GM21360 (cell line): ENCODE measurements around the gene ULK4.
"Not testable (repeated sequence)": the region's sequence is repeated elsewhere in the genome, so short reads cannot be mapped to it uniquely, and the experiment has no call there.

Experiments used
- ATAC-seq: cut with Tn5 transposase; IDR thresholded peaks from one replicate; pipeline ENCODE4 v1.9.1; 2021; ENCODE audit warnings: mild to moderate bottlenecking, moderate library complexity; ENCODE audit not compliant: unreplicated experiment

Gene ULK4

DNA sequence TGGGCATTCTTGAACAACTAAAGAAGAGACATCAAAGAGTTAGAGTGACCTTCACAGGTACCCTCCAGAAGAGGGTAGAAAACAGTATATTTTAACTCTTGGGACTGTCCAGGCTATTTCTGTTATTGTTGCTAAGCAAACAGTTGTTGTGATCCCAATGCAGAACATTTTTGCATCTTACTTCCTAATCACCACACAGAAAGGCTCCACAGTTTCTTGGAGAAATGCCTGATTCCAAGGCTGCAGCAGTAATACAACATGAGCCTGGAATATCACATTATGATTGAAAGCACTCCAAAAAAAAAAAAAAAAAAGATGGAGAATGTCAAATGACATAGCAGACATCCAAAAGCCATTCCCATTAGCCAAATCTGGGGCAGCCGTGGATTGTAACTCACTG, 567.0 kb downstream of the ULK4 start:
- no peak for ATAC-seq

DNA sequence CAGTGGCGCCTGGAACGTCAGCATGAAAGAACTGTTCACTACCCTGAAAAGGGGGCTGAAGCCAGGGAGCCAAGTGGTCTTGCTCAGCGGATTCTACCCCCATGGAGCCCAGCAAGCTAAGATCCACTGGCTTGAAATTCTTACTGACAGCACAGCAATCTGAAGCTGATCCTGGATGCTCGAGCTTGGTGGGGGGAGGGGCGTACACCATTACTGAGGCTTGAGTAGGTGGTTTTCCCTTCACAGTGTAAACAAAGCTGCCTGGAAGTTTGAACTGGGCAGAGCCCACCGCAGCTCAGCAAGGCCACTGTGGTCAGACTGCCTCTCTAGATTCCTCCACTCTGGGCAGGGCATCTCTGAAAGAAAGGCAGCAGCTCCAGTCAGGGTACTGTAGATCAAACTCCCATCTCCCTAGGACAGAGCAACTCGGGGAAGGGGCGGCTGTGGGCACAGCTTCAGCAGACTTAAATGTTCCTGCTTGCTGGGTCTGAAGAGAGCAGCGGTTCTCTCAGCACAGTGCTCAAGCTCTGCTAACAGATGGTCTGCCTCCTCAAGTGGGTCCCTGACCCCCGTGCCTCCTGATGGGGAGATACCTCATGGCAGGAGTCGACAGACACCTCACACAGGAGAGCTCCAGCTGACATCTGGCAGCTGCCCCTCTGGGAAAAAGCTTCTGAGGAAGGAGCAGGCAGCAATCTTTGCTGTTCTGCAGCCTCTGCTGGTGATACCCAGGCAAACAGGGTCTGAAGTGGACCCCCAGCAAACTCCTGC, 591.0 kb downstream of the ULK4 start:
- not testable (repeated sequence) for ATAC-seq

DNA sequence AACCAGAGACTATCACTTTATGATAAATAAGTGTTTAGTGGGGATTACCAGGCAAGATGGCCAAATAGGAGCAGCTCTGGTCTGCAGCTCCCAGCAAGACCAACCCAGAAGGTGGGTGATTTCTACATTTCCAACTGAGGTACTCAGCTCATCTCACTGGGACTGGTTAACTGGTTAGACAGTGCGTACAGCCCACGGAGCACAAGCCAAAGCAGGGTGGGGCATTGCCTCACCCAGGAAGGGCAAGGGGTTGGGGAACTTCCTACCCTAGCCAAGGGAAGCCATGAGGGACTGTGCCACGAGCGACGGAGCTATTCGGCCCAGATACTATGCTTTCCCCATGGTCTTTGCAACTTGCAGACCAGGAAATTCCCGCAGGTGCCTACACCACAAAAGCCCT, 591.6 kb downstream of the ULK4 start:
- no peak for ATAC-seq

DNA sequence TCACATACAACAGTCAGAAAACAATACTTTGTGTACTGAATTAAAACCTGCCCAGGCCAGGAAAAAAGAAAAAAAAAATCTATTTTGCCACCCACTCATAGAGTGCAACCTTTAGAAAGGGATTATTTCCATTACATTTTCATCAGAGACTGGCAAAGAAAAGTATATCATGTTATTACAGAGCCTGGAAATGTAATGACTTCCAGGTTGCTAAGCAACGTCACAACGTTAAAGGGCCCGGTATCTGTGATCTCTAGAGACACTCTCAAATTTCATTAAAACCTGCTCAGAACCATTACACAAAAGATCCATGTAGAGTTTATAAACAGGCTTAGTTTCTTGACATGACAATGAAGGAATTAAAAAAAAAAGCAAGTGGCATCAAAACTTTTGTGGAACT, 592.1 kb downstream of the ULK4 start:
- no peak for ATAC-seq

DNA sequence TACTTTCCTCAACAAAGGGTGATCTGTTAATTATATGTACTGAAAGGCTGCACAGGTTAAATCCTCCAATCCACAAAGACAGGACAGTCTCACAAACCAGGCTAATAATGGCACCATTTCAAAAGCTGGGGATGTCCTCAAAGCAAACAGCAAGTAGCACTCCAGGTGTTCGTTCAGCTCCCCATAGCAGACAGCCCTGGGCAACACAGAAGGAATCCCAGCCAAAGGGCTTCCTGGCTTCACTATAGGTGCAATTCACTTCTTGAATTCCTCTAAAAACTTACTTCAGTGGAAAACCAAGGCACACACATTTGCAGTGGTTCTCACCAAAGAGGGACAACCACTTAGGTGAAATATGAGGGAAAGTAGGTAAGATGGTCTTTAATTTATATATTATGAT, 595.9 kb downstream of the ULK4 start:
- ATAC-seq, result no peak

DNA sequence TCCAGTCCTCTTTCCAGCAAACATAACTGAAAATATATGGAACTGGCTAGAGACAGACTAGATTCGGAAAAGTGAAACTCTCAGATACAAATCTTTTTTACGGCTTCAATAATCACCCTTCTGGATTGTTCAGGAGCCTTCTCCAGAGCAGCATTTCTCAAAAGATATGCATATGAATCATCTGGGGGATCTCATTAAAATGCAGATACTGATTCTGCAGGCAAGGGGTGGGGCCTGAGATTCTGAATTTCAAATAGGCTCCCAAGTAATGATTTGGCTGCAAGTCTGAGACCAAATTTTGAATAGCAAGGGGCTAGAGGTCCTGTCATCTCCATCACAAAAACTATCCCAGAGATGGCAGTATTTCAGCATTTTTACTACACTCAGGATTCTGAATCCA, 597.2 kb downstream of the ULK4 start:
- no peak for ATAC-seq

DNA sequence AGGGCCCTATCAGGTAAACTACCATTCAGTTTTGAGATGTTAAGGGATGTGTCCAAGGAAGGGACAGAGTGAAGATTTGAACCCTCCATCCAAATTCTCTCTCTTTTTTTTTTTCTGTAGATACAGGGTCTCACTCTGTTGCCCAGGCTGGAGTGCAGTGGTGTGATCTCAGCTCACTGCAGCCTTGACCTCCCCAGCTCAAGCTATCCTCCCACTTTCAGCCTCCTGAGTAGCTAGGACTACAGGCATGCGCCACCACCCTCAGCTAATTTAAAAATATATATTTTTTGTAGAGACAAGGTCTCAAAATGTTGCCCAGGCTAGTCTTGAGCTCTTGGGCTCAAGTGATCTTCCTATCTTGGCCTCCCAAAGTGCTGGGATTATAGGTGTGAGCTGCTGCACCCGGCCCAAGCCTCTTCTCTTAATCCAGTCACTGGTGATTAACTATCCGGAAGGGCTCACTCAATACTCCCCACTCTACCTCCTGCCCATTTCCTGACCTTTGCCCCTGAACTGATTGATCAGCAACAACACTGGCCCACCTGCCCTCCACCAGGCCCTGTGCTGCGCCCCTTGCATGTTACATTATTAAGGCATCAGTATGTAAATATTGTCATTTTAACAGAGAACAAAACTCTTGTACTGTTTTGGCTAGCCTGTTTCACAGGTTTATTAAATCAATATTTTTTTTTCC, 597.9 kb downstream of the ULK4 start:
- no peak for ATAC-seq

DNA sequence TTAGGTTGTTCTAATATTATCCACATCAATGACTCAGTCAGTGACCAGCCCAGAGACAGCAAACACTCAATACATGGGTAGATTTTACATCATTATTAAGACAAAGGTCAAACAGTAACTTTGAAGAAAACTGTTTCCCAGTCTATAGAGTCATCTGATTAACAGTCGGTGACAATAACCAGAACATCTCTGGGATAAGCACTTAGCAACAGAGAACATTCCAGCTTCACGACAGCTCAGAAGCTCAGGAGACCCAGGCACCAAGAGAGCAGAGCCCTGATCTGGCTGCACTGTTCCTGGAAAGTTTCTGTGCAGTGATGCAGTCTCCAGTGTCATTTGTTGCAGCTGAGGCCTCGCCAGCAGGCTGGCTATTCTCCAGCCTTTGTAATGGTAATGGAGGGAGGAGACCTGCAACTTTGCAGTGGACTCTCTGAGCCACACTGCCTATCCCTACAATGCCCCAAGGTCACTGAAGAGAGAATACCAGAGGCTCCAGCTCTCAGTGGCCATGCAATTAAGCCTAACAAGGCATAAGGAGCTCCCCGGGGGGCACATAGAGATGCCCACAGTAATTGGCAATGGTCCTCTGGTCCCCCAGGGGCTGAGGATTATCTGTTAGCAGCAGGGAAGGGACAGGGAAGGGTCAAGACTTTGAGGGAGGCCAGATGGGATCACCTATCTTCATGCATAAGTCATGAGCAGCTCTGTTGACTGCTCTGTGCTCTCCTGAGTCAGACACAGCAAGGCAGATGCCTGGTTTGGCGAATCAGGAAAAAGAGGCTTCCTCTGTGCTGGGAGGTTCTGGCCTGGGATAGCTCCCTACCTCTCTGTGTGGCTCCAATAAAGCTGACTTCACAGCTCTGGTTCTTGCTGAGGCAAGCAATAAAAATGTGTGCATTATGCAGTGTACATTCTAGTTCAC, 599.0 kb downstream of the ULK4 start:
- no peak for ATAC-seq

DNA sequence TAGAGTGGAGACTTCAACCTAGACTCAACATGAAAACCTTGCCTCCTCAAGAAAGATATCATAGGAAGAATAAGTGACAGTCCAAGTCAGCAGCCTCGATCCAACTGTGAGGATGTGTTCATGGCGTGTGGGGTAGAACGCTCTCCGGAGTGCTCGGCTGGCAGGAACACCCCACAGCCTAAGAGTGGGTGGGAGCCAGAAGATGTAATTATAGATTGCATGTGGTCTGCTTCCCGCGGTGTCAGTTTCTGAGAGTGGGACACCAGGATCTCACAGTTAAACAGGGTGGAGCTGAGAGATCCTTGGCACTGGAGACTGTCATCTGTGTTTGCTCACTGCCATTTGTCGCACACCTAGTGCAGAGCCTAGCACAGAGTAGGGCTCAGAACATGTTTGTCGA, 604.6 kb downstream of the ULK4 start:
- ATAC-seq, result no peak

DNA sequence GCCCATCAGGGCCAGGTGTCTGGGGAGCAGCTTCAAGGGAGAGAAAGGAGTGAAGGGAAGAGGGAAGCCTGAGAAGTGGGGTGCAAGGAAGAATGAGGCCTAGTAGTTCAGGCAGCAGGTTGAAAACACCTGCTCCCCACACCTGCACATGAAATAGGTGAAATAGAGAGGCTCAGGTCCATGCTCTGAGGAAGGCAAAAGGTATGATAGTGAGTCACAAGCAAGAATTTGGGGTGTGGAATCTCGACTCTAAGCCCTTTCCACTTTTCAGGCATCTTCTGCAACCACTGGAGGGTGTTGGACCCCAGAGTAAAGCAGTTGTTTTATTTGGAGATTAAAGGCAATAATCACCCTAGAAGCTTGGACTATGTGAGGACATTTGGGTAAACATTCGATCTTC, 605.1 kb downstream of the ULK4 start:
- no peak for ATAC-seq

DNA sequence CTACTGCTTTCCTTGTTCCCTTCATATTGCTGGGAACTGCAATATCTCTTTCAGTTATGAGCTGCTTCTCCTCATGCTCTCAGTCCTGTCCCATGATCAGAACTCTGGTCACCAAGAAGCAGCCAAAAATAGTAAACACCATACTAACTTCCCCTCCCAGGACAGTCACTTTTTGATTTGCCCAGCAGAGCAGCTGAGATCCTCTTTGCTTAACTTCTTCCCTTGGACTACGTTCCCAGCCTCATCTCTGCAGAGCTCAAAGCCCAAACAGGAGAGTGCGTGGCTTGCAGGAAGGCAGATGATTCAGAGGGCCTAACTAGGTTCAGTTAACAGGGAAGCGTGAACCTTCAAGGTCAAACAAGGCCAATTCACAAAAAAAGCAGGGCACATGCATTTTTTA, 609.4 kb downstream of the ULK4 start:
- no peak for ATAC-seq

DNA sequence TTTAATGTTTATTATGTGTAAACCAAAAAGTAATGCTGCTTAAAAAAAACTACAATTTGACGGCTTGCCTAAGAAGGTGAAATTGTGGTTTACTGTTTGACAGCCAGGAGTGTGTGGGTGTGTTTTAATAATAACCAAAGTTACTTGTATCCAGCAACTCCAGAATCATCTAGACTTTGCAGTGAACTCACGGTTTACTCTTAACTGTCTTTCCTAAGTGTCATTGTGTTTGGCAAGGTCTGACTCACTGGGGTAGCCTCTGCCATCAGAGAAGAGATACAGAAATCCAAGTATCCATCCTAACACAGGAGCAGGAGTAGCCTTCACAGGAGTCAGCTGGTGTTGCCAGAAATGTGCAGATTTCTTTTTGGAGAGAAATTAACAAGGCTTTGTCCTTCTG, 611.5 kb downstream of the ULK4 start:
- no peak for ATAC-seq

DNA sequence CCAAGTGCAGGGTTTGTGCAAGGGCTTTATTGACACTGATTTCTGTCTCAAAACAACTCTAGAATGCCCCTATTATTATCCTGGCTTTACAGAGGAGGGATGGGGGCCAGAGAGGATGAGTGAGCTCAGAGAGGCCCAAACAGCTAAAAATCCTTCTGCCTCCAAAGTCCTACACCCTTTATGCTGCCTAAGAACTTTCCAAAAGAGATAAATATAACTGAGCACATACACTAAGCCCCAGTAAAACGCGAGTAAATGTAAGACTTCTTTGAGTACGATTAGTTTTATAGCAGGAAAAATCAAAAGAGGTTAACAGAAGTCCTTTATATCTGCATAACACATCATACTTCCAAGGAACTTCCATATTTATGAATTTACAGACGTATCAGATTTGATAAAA, 613.5 kb downstream of the ULK4 start:
- no peak for ATAC-seq

DNA sequence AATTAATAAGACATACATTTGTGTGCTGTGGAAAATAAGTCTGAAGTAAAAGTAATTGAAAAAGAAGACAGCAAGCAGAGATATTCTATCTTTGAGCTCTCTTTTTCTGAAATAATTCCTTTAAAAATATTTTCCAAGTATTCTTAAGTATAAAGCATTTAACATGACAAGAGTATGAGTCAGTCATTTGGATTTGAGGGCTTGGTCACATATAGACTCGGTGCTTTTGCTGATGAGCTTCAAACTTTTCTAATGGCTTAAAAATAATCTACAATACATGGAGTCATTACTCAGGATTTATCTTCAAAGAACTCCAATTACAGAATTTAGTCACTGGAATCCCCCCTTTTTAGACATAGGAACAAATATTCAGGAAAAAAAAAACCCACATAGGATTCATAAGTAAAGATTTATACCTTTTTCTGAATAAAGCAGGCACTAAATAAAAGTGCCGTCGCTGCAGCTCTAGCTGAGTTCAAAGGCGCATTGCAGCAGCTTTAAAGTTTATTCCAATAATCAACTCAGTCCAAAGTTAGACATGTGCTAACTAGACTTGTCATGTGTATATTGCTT, 615.1 kb downstream of the ULK4 start:
- no peak for ATAC-seq

DNA sequence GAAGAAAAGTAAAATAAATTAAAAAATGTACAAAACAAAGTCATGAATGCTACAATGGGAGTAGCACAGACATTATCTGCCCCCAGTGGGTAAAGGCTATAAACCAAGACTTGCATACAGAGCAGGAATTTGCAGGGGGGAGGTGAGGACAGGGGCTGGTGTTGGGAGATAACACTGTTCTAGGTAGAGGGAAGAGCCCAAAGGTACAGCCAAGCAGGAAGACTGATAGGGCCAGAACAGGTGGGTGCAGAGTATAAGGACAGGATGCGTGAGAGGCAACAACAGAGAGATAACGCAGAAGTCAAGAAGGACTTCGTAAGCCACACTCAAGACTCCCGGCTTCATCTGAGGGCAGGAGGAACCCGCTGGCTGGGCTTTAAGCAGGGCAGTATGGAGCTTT, 616.1 kb downstream of the ULK4 start:
- ATAC-seq, result no peak

DNA sequence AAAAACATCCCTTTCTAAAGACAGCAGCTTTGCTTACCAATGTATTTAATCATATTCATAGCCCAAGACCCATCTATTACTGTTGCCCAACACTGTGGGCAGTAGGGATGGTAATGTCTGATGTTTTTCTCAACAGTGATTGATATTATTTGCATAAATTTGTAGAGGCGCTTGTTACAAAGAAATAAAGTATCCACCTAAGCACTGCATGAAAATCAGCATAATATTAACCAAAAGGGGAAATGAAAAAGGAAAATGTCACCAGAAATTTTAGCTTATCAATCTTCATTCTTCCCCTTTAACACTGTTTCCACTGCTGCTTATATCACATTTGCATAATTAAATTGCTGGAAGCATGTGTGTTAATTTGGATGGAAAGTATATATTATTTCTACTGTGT, 622.1 kb downstream of the ULK4 start:
- no peak for ATAC-seq

DNA sequence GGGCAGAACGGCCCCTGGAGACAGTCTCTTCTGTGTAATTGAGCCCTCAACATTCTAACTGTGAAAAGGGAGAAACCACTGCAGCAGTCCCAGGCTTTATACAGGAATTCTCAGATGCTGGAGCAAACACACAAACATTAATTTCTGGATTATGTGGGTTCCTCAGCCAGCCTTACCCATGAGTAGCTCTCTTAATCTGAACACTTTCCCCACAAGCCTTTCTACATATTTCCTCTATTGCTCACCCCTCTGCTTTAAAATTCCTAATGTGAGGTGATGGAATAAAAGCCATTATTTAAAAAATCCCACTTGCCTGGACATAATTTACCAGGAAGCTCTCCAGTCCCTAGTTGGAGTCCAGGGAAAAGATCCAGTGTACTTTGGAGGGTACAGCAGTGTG, 623.6 kb downstream of the ULK4 start:
- no peak for ATAC-seq

DNA sequence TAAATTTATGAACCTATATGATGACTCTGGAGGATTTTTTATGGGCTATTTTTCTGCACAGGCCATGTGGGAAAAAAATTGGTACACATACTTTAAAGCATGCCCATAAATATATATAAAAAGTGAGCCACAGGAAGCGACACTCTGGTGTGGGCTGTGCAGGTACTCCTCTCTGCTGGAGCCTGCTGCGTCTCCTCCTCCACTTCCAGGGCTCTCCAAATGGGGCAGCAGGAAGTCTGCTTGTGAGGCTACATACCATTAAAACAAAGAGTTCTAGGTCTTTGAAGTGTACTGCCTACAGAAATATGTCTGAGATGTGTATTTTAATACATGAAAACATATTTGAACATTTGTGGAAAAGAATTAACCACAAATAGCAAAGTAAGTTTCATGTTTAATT, 627.5 kb downstream of the ULK4 start:
- no peak for ATAC-seq

DNA sequence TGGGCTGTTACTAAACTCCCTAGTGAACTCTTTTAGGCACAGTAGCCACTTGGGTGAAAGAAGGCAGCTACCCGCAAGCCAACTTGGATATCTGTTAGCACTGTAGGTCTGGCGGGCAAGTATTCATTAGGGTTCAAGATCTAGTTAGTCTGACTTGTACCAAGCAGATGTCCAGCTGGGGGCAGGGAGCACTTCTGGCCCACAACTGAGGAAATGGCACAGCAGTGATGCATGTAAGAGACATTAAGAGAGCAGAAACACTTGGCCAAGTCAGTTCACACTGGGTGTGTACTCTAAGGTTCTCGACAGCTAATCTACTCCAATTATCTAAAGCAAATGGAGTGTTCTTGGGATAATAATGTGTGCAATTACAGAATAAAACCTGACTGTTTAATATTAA, 630.9 kb downstream of the ULK4 start:
- no peak for ATAC-seq

DNA sequence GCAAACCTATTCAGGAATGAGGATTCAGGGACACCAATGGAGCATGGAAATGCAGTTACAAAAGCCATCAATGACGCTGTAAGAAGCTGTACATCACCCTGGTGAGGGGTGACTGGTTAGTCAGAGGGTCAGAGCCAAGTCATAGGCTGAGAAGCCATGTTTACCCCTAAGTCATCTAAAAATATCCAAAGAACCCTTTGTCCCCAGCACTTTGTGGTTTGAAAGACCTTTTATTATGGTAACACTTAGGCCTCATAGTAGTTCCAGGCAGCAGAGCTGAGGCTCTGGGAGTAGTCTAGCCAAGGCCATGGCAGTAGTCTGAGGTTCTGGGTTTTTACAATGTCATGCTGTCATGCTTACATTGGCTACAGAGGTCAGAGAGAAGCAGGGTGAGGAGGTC, 631.4 kb downstream of the ULK4 start:
- ATAC-seq, result no peak

DNA sequence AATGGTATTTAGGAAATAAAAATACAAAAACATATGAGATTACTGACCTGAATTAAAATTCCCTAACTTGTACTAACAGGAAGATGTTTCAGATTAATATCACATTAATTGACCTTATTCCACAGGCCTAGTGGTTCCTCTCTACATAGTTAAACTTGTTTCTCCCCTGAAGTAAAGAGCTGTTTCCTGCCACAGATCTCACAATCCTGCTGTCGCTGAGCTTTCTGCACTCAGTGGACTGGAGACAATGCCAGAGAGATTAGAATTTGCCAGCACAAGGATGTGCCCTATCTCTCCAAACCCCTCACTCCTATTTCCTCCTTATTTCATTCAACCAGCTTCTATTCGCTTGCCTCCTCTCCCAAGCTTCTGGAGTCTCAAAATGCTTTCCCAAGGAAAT, 632.0 kb downstream of the ULK4 start:
- no peak for ATAC-seq
